CD4-positive, alpha-beta T cell treated with Interferon gamma for 1 hour (primary cell): ENCODE results near the gene OR5T3.
"Not testable (repeated sequence)": the region's sequence is repeated elsewhere in the genome, so short reads cannot be mapped to it uniquely, and the experiment has no call there.

Source experiments
- DNase-seq: peaks from one replicate; pipeline ENCODE4 v3.0.0-alpha.2; 2020

Gene OR5T3

DNA sequence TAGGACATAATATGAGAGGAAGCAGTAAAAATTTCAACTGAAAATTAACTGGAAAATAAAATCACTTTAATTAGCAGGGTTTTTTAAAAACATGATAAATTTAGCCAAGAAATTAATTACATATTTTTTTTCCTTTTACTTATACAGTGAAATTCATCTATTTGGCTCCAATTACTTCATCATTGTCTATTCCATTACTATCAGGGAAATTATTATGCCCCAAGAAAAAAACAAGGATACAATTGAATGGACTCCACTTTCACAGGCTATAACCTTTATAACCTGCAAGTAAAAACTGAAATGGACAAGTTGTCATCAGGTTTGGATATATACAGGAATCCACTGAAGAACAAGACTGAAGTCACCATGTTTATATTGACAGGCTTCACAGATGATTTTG, at the start of gene OR5T3:
TSS of gene OR5T3 (plus strand) at position 301 of the 400 bp plus-strand sequence. CDS start at position 301, 0 bp downstream.
- no peak for DNase-seq

DNA sequence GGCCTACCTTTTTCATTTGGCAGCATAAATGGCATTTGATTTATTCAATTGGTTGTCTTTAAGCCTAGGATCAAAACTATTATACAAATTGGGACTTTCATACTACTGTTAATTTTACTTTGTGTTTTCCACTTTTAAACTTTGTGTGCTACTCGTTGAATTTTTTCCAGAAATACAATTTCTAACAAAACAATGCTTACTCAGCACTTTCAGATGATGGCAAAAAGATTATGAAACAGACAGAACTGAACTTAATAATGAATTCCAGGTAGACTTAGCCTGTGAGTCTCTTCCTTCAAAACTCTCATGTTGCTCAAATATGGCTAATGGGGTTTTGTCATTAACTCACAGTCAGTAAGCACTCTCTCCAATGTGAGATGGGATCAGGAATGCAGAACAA, 44.3 kb upstream of the OR5T3 start:
- no peak for DNase-seq

DNA sequence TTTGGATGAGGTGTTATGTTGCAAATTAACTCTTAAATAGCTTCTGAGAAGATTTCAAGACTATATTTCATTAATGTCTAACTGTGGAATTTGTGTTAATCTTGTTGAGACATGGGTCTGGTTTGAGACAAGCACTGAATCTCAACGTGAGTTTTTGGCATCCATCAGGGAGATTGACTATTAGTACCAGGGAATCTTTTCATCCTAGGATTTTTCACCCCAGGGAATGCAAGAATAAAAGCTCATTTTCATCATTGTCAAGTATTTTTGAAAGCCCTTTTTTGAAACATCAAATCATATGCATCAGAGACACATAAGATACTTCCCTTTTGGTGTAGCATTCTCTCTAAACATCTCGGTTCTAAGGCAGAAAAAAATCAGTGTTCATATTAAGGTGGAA, 37.5 kb upstream of the OR5T3 start:
- no peak for DNase-seq

DNA sequence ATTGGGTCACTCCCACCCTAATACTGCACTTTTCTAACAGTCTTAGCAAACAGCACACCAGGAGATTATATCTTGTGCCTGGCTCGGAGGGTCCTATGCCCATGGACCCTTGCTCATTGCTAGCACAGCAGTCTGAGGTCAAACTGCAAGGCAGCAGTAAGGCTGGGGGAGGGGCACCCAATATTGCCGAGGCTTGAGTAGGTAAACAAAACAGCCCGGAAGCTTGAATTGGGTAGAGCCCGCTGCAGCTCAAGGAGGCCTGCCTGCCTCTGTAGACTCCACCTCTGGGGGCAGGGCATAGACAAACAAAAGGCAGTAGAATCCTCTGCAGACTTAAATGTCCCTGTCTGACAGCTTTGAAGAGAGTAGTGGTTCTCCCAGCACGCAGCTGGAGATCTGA, 32.3 kb upstream of the OR5T3 start:
- not testable (repeated sequence) for DNase-seq

DNA sequence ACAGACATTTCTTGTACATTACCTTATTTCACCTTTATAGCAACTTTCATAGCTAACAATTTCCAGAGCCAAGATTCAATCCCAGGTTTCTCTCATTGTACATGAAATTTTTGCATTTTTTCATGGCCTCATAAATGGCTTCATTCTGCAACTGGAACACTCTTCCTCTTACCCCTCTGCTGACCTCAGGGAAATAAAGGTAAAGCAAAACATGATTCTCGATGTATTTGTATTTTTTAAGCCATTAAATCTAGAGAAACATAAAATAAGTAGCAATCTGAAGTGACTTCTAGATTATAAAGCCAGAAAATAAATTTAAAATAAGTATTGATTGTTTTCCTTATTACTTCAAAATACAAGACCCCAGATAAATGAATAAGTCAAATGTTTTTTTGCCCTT, 17.9 kb upstream of the OR5T3 start, which contains the start of gene OR5T2:
TSS of gene OR5T2 (minus strand) at position 101 of the 400 bp plus-strand sequence. CDS start 1,193 bp downstream, outside the sequence.
- no peak for DNase-seq

DNA sequence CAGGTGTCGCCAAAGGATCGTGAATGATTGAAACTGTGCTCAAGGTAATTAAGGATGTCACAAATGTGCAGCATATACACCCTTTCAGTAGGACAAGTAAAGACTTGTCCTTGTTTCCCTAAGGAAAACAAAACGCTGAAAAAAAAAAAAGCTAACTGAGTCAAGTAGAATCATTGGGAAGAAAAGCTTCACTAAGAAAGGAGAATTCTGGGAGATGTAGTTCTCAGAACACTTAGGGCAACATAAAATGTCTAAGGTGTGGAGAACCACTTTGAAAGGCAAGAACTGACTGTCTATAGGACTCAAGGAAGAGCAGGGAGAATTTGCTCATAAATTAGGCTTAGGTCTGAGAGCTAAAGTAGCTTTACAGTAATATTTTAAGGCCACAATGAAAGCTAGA, 19.0 kb downstream of the OR5T3 start:
- no peak for DNase-seq

DNA sequence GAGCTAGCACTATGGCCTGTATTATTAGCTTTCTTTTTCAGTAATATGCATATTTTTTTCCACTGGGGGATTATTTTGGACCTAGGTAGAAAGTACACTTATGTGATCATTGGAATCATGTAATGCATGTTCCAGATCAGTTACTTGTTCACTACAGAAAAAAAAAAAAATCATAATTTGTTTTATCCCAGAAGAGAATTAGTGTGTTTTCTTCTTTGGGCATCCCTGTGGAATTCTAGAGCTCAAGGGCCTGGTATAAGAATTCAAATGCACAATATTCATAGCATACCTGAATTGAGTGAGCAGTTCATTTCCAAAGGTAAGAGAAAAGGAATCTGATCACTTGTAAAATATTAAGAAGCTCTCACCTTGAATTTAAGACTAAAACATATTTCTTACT, 21.8 kb downstream of the OR5T3 start, which contains the start of gene OR5T1:
TSS of gene OR5T1 (plus strand) at position 301 of the 400 bp plus-strand sequence. CDS start 1,485 bp downstream, outside the sequence.
- DNase-seq: no peak

DNA sequence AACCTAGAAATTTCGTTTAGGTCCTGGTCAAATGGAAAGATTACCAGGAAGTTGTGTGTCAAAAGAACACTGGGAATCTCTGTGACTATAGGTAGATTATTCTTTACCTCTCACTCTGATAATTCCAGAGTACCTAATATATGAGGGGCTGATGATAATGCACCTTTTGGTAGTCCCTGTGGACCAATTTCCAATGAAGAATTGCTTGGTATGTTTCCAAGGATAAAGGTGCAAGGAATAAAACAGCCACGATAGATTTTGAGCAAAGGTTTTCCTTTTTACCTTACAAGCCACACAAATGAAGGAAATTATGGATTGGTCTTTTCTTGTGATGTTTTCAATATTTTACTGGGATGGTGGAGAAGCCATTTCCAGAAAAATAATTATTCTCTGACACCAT, 40.1 kb downstream of the OR5T3 start, which contains the start of gene OR8H1:
TSS of gene OR8H1 (minus strand) at position 101 of the 400 bp plus-strand sequence. CDS start 1,192 bp downstream, outside the sequence.
- DNase-seq: no peak

DNA sequence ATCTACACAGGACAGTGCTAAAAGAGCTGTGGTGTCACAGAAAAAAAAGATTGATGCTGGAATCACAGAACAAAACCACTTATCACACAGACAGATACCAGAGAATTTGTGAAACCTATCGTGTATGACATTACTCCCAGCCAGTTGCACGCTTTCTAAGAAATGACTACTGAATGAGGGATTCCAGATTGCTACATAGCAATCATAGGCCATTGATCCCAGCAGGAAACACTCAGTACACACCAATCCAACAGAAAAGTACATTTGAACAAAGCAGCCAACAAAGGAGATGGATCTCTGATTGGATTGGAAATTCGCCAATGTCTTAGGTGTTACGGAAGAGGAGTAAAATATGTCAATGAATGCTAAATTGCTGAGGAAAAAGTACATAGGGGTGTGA, 44.8 kb downstream of the OR5T3 start:
- DNase-seq: no peak
